H1 (cell line): ENCODE data around the gene EXOC3L1. TPM values are rescaled to one million over a fixed set of nuclear protein-coding genes. Genes with fewer than 3 reads are reported as not detected.
A peak's percentile ranks its signal among the peaks of the same experiment; 100 is the strongest.

Experiments used
- CBX5 ChIP-seq: fragments of 300-800, 300-1000 bp; sonication (generic); IDR thresholded peaks from 2 replicates; pipeline ENCODE4 v1.7.1; 2016; ENCODE audit warnings: antibody characterized with exemption, low read length, low read depth
- CTCF ChIP-seq, 3 experiments: IDR thresholded peaks; 1 replicate in 2 of 3; 2 replicates in 1 of 3; pipeline versions ENCODE4 v1.5.1 to v1.6.1; 2011; ENCODE audit warnings: low read length in 3 of 3, mild to moderate bottlenecking in 3 of 3, inconsistent platforms in 2 of 3, low read depth in 1 of 3, moderate library complexity in 1 of 3; ENCODE audit not compliant: insufficient read depth in 1 of 3; ENCODE audit errors: control extremely low read depth in 1 of 3
- HDAC6 ChIP-seq: IDR thresholded peaks from one replicate; pipeline ENCODE4 v1.7.1; 2012; ENCODE audit warnings: low read depth, mild to moderate bottlenecking, inconsistent platforms, low read length, moderate library complexity
- KDM4A ChIP-seq: IDR thresholded peaks from one replicate; pipeline ENCODE4 v1.7.1; 2012; ENCODE audit warnings: low read depth, mild to moderate bottlenecking, moderate library complexity, low read length, inconsistent platforms; ENCODE audit not compliant: severe bottlenecking
- MAFK ChIP-seq: IDR thresholded peaks from 2 replicates; pipeline ENCODE4 v1.6.1; 2012; ENCODE audit warnings: low read depth, mild to moderate bottlenecking, improper control_type of control experiment, low read length
- NANOG ChIP-seq: IDR thresholded peaks from 2 replicates; pipeline ENCODE4 v1.6.1; 2011; ENCODE audit warnings: low read length, low read depth, mild to moderate bottlenecking, inconsistent platforms; ENCODE audit not compliant: insufficient read depth, poor library complexity, severe bottlenecking
- PHF8 ChIP-seq: fragments of 200-600 bp; sonication (generic); conservative IDR thresholded peaks from 2 replicates; pipeline ENCODE4 v1.7.1; 2012; ENCODE audit warnings: low read depth, mild to moderate bottlenecking, inconsistent platforms, low read length, moderate library complexity
- RAD21 ChIP-seq, 2 experiments: IDR thresholded peaks in 1 of 2; conservative IDR thresholded peaks in 1 of 2; 2 replicates each; pipeline ENCODE4 v1.6.1; 2011; ENCODE audit warnings: low read depth in 2 of 2, low read length in 2 of 2, improper control_type of control experiment in 1 of 2, inconsistent platforms in 1 of 2, mild to moderate bottlenecking in 1 of 2, moderate library complexity in 1 of 2
- SUZ12 ChIP-seq: fragments of 200-600 bp; sonication (generic); IDR thresholded peaks from 2 replicates; pipeline ENCODE4 v1.6.1; 2012; ENCODE audit warnings: mild to moderate bottlenecking, inconsistent platforms, low read length, moderate library complexity, mixed read lengths
- polyA plus RNA-seq, 7 experiments: library from polyadenylated mRNA; depleted of rRNA in 3 of 7; stranded (reverse) in 5 of 7; unstranded in 2 of 7; fragments of >200 nt in 5 of 7; fragments of 200-250 nt in 2 of 7; gene quantifications; 1 replicate in 5 of 7; 2 replicates in 1 of 7; 4 replicates in 1 of 7; pipeline versions ENCODE4 v1.2.1 to v1.2.3, GENCODE V29; 2011 to 2013; ENCODE audit warnings: missing spikeins in 2 of 7, mixed read lengths in 2 of 7
- total RNA-seq: library from RNA; stranded (reverse); fragmentation: NEBNext Ultra II Directional; extraction: Animal tissue kit (Norgen Biotek cat#: 25700); gene quantifications from 2 replicates; pipeline ENCODE4 v1.2.1, GENCODE V29; 2021

EXOC3L1 gene
- total and polyA plus RNA-seq, 2 of the 8 experiments (the other 6 are each of a cell fraction or from before 2014, with no cell fraction given), result 1.3 TPM

GRCh38 chr16:67149276-67150046, 40.5 kb downstream of the EXOC3L1 start (continued):
- TF ChIP-seq SUZ12 (peak; percentile 13; the same call in 1 of the 2 replicates), CTCF (IDR thresholded peaks at IDR 0.05; ENCODE audit: control extremely low read depth in 1 of 3, insufficient read depth in 1 of 3, low read depth in 1 of 3, low read length in 3 of 3) (peak in 2 of 3 experiments; percentile 71 to 91; a peak in 3 of 4 replicates), CBX5 (no peak), KDM4A (no peak), NANOG (no peak), PHF8 (0 out of 2 replicates have a peak, but pooled peaks have one; percentile 13), RAD21 (IDR thresholded peaks at IDR 0.05 in 1 of 2, conservative IDR thresholded peaks at IDR 0.05 in 1 of 2; ENCODE audit: low read depth in 2 of 2, low read length in 2 of 2) (peak; percentile 44 to 67; a peak in 2 of 4 replicates), MAFK (no peak), HDAC6 (no peak)
